GM23338 (cell line): ENCODE data around the gene S100A7A. TPM values are rescaled to one million over a fixed set of nuclear protein-coding genes. Genes with fewer than 3 reads are reported as not detected.

Experiments used
- ATAC-seq: fragments of 200-7000 bp; cut with Tn5 transposase; 3 replicates; pipeline ENCODE4 v1.9.1; 2020
- DNase-seq: peaks from one replicate; pipeline ENCODE4 v3.0.0-alpha.2; 2015; ENCODE audit warnings: low spot score
- H2AFZ ChIP-seq: fragments of 200-600 bp; sonication (generic); 2 replicates; pipeline ENCODE4 v1.8.0; 2016; ENCODE audit warnings: antibody characterized with exemption, mild to moderate bottlenecking, moderate library complexity
- H3F3A ChIP-seq: fragments of 200-600 bp; sonication (generic); replicated peaks from 2 replicates; pipeline ENCODE4 v1.8.0; 2017; ENCODE audit warnings: antibody characterized with exemption, mixed run types, low read depth
- H3K27ac ChIP-seq: fragments of 200-600 bp; sonication (generic); 2 replicates; pipeline ENCODE4 v1.6.1; 2016; ENCODE audit warnings: low read depth
- H3K27me3 ChIP-seq: fragments of 200-600 bp; sonication (generic); 2 replicates; pipeline ENCODE4 v1.8.0; 2016; ENCODE audit warnings: mild to moderate bottlenecking, mixed run types, moderate library complexity; ENCODE audit not compliant: insufficient read depth
- H3K36me3 ChIP-seq: fragments of 200-600 bp; sonication (generic); 2 replicates; pipeline ENCODE4 v1.8.0; 2016; ENCODE audit warnings: mild to moderate bottlenecking; ENCODE audit not compliant: insufficient read depth
- H3K4me1 ChIP-seq: fragments of 200-600 bp; sonication (generic); 2 replicates; pipeline ENCODE4 v1.8.0; 2016; ENCODE audit warnings: mild to moderate bottlenecking, moderate library complexity; ENCODE audit not compliant: insufficient read depth
- H3K4me2 ChIP-seq: fragments of 200-600 bp; sonication (generic); 2 replicates; pipeline ENCODE4 v1.7.1; 2017; ENCODE audit warnings: mixed run types
- H3K4me3 ChIP-seq: fragments of 200-600 bp; sonication (generic); 2 replicates; pipeline ENCODE4 v1.6.1; 2016; ENCODE audit warnings: mixed run types
- H3K79me2 ChIP-seq: fragments of 200-600 bp; sonication (generic); replicated peaks from 2 replicates; pipeline ENCODE4 v1.8.0; 2017; ENCODE audit warnings: mild to moderate bottlenecking; ENCODE audit not compliant: insufficient read depth
- H3K9me2 ChIP-seq: fragments of 200-600 bp; sonication (generic); 2 replicates; pipeline ENCODE4 v1.8.0; 2017; ENCODE audit not compliant: insufficient read depth
- H4K20me1 ChIP-seq: fragments of 200-600 bp; sonication (generic); replicated peaks from 2 replicates; pipeline ENCODE4 v1.8.0; 2017; ENCODE audit warnings: mild to moderate bottlenecking; ENCODE audit not compliant: insufficient read depth
- H3K27ac Mint-ChIP-seq: 2 replicates; pipeline ENCODE4 v1.8.0; 2020; ENCODE audit warnings: inconsistent platforms, mild to moderate bottlenecking, moderate library complexity, mixed read lengths
- H3K27me3 Mint-ChIP-seq: 3 replicates; pipeline ENCODE4 v1.8.0; 2022; ENCODE audit warnings: low read depth, mild to moderate bottlenecking, moderate library complexity, mixed read lengths, inconsistent platforms; ENCODE audit not compliant: insufficient read depth, poor library complexity
- H3K36me3 Mint-ChIP-seq: 3 replicates; pipeline ENCODE4 v1.8.0; 2021; ENCODE audit warnings: low read depth, mild to moderate bottlenecking, inconsistent platforms, moderate library complexity, mixed read lengths
- H3K4me1 Mint-ChIP-seq: 3 replicates; pipeline ENCODE4 v1.8.0; 2020; ENCODE audit warnings: mild to moderate bottlenecking, inconsistent platforms, mixed read lengths
- H3K4me3 Mint-ChIP-seq: 3 replicates; pipeline ENCODE4 v1.8.0; 2021; ENCODE audit warnings: moderate library complexity, mild to moderate bottlenecking, inconsistent platforms, mixed read lengths
- H3K9me3 Mint-ChIP-seq: 3 replicates; pipeline ENCODE4 v1.8.0; 2020; ENCODE audit warnings: moderate library complexity, mild to moderate bottlenecking, inconsistent platforms, mixed read lengths
- CREB1 ChIP-seq: fragments of 250-450 bp; sonication (Bioruptor Pico); IDR thresholded peaks from 2 replicates; pipeline ENCODE4 v1.5.0; 2020; ENCODE audit warnings: low read depth, mild to moderate bottlenecking, moderate library complexity
- CTCF ChIP-seq, 2 experiments: fragments of 200-600 bp in 1 of 2; sonication (generic) in 1 of 2; conservative IDR thresholded peaks; 2 replicates each; pipeline versions ENCODE4 v1.5.1 to v1.6.1; 2016 to 2017; ENCODE audit warnings: antibody characterized with exemption in 2 of 2, low read depth in 2 of 2, mild to moderate bottlenecking in 2 of 2, moderate library complexity in 1 of 2
- ETS1 ChIP-seq: IDR thresholded peaks from 2 replicates; pipeline ENCODE4 v1.6.1; 2016; ENCODE audit warnings: antibody characterized with exemption
- EZH2 ChIP-seq: fragments of 200-600 bp; sonication (generic); IDR thresholded peaks from one replicate; pipeline ENCODE4 v1.8.0; 2017; ENCODE audit warnings: antibody characterized with exemption, mild to moderate bottlenecking, low read depth; ENCODE audit not compliant: unreplicated experiment
- EZH2phosphoT487 ChIP-seq: fragments of 200-600 bp; sonication (generic); IDR thresholded peaks from one replicate; pipeline ENCODE4 v1.8.1; 2018; ENCODE audit warnings: antibody characterized with exemption; ENCODE audit not compliant: unreplicated experiment
- JUNB ChIP-seq: IDR thresholded peaks from one replicate; pipeline ENCODE4 v1.6.1; 2016; ENCODE audit warnings: antibody characterized with exemption; ENCODE audit not compliant: unreplicated experiment
- NANOG ChIP-seq: IDR thresholded peaks from 2 replicates; pipeline ENCODE4 v1.6.1; 2016; ENCODE audit warnings: antibody characterized with exemption, borderline replicate concordance
- POLR2AphosphoS5 ChIP-seq: IDR thresholded peaks from 2 replicates; pipeline ENCODE4 v1.6.1; 2016; ENCODE audit warnings: antibody characterized with exemption, low read depth
- REST ChIP-seq: IDR thresholded peaks from one replicate; pipeline ENCODE4 v1.6.1; 2018; ENCODE audit warnings: antibody characterized with exemption; ENCODE audit not compliant: unreplicated experiment
- STAT1 ChIP-seq: IDR thresholded peaks from one replicate; pipeline ENCODE4 v1.6.1; 2016; ENCODE audit warnings: antibody characterized with exemption; ENCODE audit not compliant: unreplicated experiment
- ZNF114 ChIP-seq: fragments of 250-450 bp; sonication (Bioruptor Pico); IDR thresholded peaks from 2 replicates; pipeline ENCODE4 v1.5.0; 2020; ENCODE audit warnings: mild to moderate bottlenecking, moderate library complexity
- ZNF331 ChIP-seq: fragments of 250-450 bp; sonication (Bioruptor Pico); IDR thresholded peaks from 2 replicates; pipeline ENCODE4 v1.5.0; 2020; ENCODE audit warnings: low read depth, mild to moderate bottlenecking, moderate library complexity
- ZNF462 ChIP-seq: fragments of 250-450 bp; sonication (Bioruptor Pico); IDR thresholded peaks from 2 replicates; pipeline ENCODE4 v1.5.0; 2020; ENCODE audit warnings: mild to moderate bottlenecking, moderate library complexity
- polyA plus RNA-seq: library from polyadenylated mRNA; unstranded; fragments of >200 nt; fragmentation: Nextera tagmentation; extraction: Ambion mirVana; gene quantifications from 2 replicates; pipeline ENCODE4 v1.2.1, GENCODE V29; 2016
- total RNA-seq: library from RNA; depleted of rRNA; stranded (reverse); fragments of >200 nt; shearing (Covaris generic); gene quantifications from 2 replicates; pipeline ENCODE4 v1.2.3, GENCODE V29; 2014

Gene S100A7A
- total and polyA plus RNA-seq, 2 experiments from 2014 or later, result not detected

- Histone ChIP-seq H4K20me1 (no peaks in the 10 kb centered on the region), H3K9me2 (peaks cover 10% of the 10 kb centered on the region; the same call in 1 of the 2 replicates), H2AFZ (no peak overlapping the region), H3K27ac (no peak overlapping the region), H3K27me3 (no peaks in the 10 kb centered on the region), H3K4me3 (no peak overlapping the region), H3F3A (no peaks in the 10 kb centered on the region), H3K79me2 (no peaks in the 10 kb centered on the region), H3K4me2 (no peak overlapping the region), H3K4me1 (no peaks in the 10 kb centered on the region), H3K36me3 (no peaks in the 10 kb centered on the region)
- H3K27ac Mint-ChIP-seq, result no peak overlapping the region
- DNase-seq (no peak), ATAC-seq (no peak)
- TF ChIP-seq POLR2AphosphoS5 (no peak), REST (no peak), EZH2 (no peak), NANOG (no peak), CTCF (conservative IDR thresholded peaks at IDR 0.05; ENCODE audit: low read depth in 2 of 2) (no peak), ZNF114 (no peak), CREB1 (CRISPR knock-in tag) (no peak), ZNF331 (no peak), STAT1 (no peak), JUNB (no peak), ETS1 (no peak), ZNF462 (CRISPR knock-in tag) (no peak), EZH2phosphoT487 (no peak)
- no peaks in the 10 kb centered on the region for H3K4me1 Mint-ChIP-seq
- H3K4me3 Mint-ChIP-seq, result no peak overlapping the region
- H3K27me3 Mint-ChIP-seq, result peaks cover 5% of the 10 kb centered on the region
- no peaks in the 10 kb centered on the region for H3K9me3 Mint-ChIP-seq
- H3K36me3 Mint-ChIP-seq, result no peaks in the 10 kb centered on the region
Measured at GRCh38 chr1:153371231-153371630, 45.1 kb upstream of the S100A7A start.
